Neuronal stem cell (in vitro differentiated cells): ENCODE measurements around the gene CNTN5.

Source experiments
- DNase-seq: peaks from one replicate; pipeline ENCODE4 v3.0.0-alpha.2; 2013; ENCODE audit warnings: low spot score
- H2AFZ ChIP-seq: one replicate; pipeline ENCODE4 v1.6.1; 2013; ENCODE audit warnings: mild to moderate bottlenecking, low read length, inconsistent platforms
- H2AK5ac ChIP-seq: 2 replicates; pipeline ENCODE4 v1.6.1; 2013; ENCODE audit warnings: low read depth, mild to moderate bottlenecking, inconsistent platforms, low read length, moderate library complexity, mixed read lengths
- H2BK120ac ChIP-seq: 2 replicates; pipeline ENCODE4 v1.6.1; 2013; ENCODE audit warnings: low read depth, mild to moderate bottlenecking, inconsistent platforms, low read length, moderate library complexity, mixed read lengths
- H2BK12ac ChIP-seq: one replicate; pipeline ENCODE4 v1.6.1; 2013; ENCODE audit warnings: low read length, inconsistent platforms
- H2BK15ac ChIP-seq: 2 replicates; pipeline ENCODE4 v1.6.1; 2013; ENCODE audit warnings: mild to moderate bottlenecking, low read length, inconsistent platforms, mixed read lengths
- H2BK5ac ChIP-seq: one replicate; pipeline ENCODE4 v1.6.1; 2013; ENCODE audit warnings: inconsistent platforms, mild to moderate bottlenecking, low read length, moderate library complexity
- H3K14ac ChIP-seq: one replicate; pipeline ENCODE4 v1.6.1; 2013; ENCODE audit warnings: low read length, inconsistent platforms
- H3K18ac ChIP-seq: 2 replicates; pipeline ENCODE4 v1.6.1; 2013; ENCODE audit warnings: low read length, inconsistent platforms
- H3K23ac ChIP-seq: 2 replicates; pipeline ENCODE4 v1.6.1; 2013; ENCODE audit warnings: low read depth, mild to moderate bottlenecking, mixed read lengths, low read length, inconsistent platforms; ENCODE audit not compliant: poor library complexity
- H3K27ac ChIP-seq: replicated peaks from 3 replicates; pipeline ENCODE4 v1.5.1; 2013; ENCODE audit warnings: low read length, inconsistent platforms
- H3K27me3 ChIP-seq, 3 experiments: 2 replicates each; pipeline ENCODE4 v1.6.1; 2013; ENCODE audit warnings: low read length in 3 of 3, mild to moderate bottlenecking in 2 of 3, inconsistent platforms in 1 of 3, low read depth in 1 of 3, mixed read lengths in 1 of 3, moderate library complexity in 1 of 3; ENCODE audit not compliant: control insufficient read depth in 3 of 3, insufficient read depth in 3 of 3
- H3K36me3 ChIP-seq, 2 donors: replicated peaks in 1 of 2; 2 replicates each; pipeline ENCODE4 v1.6.1; 2013; ENCODE audit warnings: low read length in 2 of 2; ENCODE audit not compliant: control insufficient read depth in 2 of 2, insufficient read depth in 2 of 2
- H3K4ac ChIP-seq: 2 replicates; pipeline ENCODE4 v1.6.1; 2013; ENCODE audit warnings: inconsistent platforms, mild to moderate bottlenecking, low read length, moderate library complexity
- H3K4me1 ChIP-seq, 2 donors: 1 replicate in 1 of 2; 2 replicates in 1 of 2; pipeline ENCODE4 v1.6.1; 2013; ENCODE audit warnings: low read length in 2 of 2, low read depth in 1 of 2; ENCODE audit not compliant: control insufficient read depth in 2 of 2, insufficient read depth in 1 of 2
- H3K4me2 ChIP-seq: one replicate; pipeline ENCODE4 v1.6.1; 2013; ENCODE audit warnings: mild to moderate bottlenecking, low read length, inconsistent platforms; ENCODE audit not compliant: insufficient read depth, poor library complexity, severe bottlenecking
- H3K4me3 ChIP-seq, 2 donors: 2 replicates each; pipeline ENCODE4 v1.5.1; 2013; ENCODE audit warnings: low read length in 2 of 2, mild to moderate bottlenecking in 2 of 2, inconsistent platforms in 1 of 2, moderate library complexity in 1 of 2
- H3K79me1 ChIP-seq: one replicate; pipeline ENCODE4 v1.6.1; 2013; ENCODE audit warnings: low read depth, mild to moderate bottlenecking, inconsistent platforms, low read length, moderate library complexity
- H3K9ac ChIP-seq: one replicate; pipeline ENCODE4 v1.6.1; 2013; ENCODE audit warnings: mild to moderate bottlenecking, low read depth, low read length, inconsistent platforms; ENCODE audit not compliant: poor library complexity
- H3K9me3 ChIP-seq, 2 donors: replicated peaks in 1 of 2; 2 replicates each; pipeline versions ENCODE3 to v1.6.1; 2013; ENCODE audit warnings: low read length in 2 of 2, mild to moderate bottlenecking in 2 of 2, inconsistent platforms in 1 of 2, low read depth in 1 of 2, mixed read lengths in 1 of 2, moderate library complexity in 1 of 2; ENCODE audit not compliant: control insufficient read depth in 2 of 2, insufficient read depth in 1 of 2
- H4K8ac ChIP-seq: one replicate; pipeline ENCODE4 v1.6.1; 2013; ENCODE audit warnings: low read depth, mild to moderate bottlenecking, inconsistent platforms, low read length, moderate library complexity
- H4K91ac ChIP-seq: one replicate; pipeline ENCODE4 v1.6.1; 2013; ENCODE audit warnings: low read length, low read depth, mild to moderate bottlenecking, inconsistent platforms; ENCODE audit not compliant: poor library complexity
- WGBS, 2 donors: extraction: QIAGEN DNeasy Blood & Tissue Kit; methylation state at CpG; one replicate each; pipeline ENCODE4 v1.1.7; 2013; ENCODE audit warnings: missing lambda C conversion rate in 2 of 2, mixed read lengths in 1 of 2; ENCODE audit not compliant: insufficient read length in 2 of 2, insufficient replicate concordance in 1 of 2; ENCODE audit errors: extremely low coverage in 2 of 2; 5-methylcytosine and 5-hydroxymethylcytosine counted together

CNTN5 gene

DNA sequence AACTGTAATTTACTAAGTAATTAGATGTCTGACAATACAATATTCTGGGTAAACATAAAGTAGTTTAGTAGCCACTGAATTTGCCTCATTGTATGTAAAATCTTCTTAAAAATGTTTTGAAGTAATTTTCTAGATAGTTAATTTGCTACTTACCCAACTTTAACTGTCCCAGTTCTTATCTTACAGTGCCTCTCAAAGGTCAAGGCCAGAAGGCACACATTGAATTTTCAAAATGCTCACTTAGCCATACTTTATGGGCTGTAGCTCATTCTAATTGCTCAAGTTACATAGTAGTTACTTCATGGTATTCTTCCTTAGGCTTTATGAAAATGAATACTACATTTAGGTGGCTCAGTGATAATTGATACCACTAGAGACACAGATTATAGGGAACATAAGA is 666.6 kb downstream of the CNTN5 start:
- no peaks in the 10 kb centered on the region for H3K36me3 ChIP-seq
- no peak overlapping the region for H3K18ac ChIP-seq
- no peak overlapping the region for H2AK5ac ChIP-seq
- H3K79me1 ChIP-seq = no peaks in the 10 kb centered on the region
- H2BK5ac ChIP-seq = no peak overlapping the region
- no peak overlapping the region for H2BK15ac ChIP-seq
- H3K4me3 ChIP-seq = no peak overlapping the region
- H4K8ac ChIP-seq = no peak overlapping the region
- no peak overlapping the region for H3K4me2 ChIP-seq
- H2AFZ ChIP-seq = no peak overlapping the region
- no peaks in the 10 kb centered on the region for H3K9me3 ChIP-seq
- no peak overlapping the region for H3K14ac ChIP-seq
- H3K27me3 ChIP-seq = no peaks in the 10 kb centered on the region
- H3K4me1 ChIP-seq = no peaks in the 10 kb centered on the region
- H2BK12ac ChIP-seq = no peak overlapping the region
- H2BK120ac ChIP-seq = no peak overlapping the region
- no peak for DNase-seq
- H3K9ac ChIP-seq = no peak overlapping the region
- H3K4ac ChIP-seq = no peak overlapping the region
- no peak overlapping the region for H3K27ac ChIP-seq
- H4K91ac ChIP-seq = no peak overlapping the region
- H3K23ac ChIP-seq = no peak overlapping the region

DNA sequence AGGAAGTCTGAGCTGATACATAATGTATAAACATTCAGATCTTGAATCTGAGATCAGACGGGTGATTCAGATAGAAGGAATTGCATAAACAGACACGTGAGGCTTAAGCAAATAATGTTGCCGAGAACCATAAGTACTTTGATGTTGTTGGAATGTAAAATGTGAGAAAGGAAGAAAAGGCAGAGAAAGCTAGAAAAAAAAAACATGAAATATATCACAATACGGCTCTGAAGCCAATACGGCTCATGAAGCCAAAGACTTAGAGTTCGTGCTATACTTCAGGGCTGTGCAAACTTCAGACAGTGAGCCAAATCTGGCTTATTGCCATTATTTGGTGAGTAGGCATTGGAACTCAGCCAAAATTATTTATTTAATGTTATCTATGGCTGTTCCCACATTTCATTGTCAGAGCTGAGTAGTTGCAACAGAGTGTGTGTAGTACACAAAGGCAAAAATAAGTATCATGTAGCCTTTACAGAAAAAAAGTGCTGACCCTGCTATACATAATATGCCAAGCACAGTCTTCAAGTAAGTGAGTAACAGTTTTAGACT is 673.3 kb downstream of the CNTN5 start:
- no peak overlapping the region for H3K4ac ChIP-seq
- H3K23ac ChIP-seq = no peak overlapping the region
- H3K14ac ChIP-seq = no peak overlapping the region
- H3K36me3 ChIP-seq = no peaks in the 10 kb centered on the region
- no peak overlapping the region for H2BK120ac ChIP-seq
- H3K9ac ChIP-seq = no peak overlapping the region
- no peak overlapping the region for H3K4me3 ChIP-seq
- no peak overlapping the region for H3K18ac ChIP-seq
- no peaks in the 10 kb centered on the region for H3K9me3 ChIP-seq
- DNase-seq = no peak
- H2BK15ac ChIP-seq = no peak overlapping the region
- H3K79me1 ChIP-seq = no peaks in the 10 kb centered on the region
- H2AFZ ChIP-seq = no peak overlapping the region
- no peak overlapping the region for H2BK12ac ChIP-seq
- H2BK5ac ChIP-seq = no peak overlapping the region
- no peak overlapping the region for H3K27ac ChIP-seq
- no peak overlapping the region for H3K4me2 ChIP-seq
- no peak overlapping the region for H2AK5ac ChIP-seq
- no peak overlapping the region for H4K91ac ChIP-seq
- WGBS, 2 donors = no CpG with 5 or more reads among the region's 6 CpGs
- no peaks in the 10 kb centered on the region for H3K4me1 ChIP-seq
- H4K8ac ChIP-seq = no peak overlapping the region
- H3K27me3 ChIP-seq = no peaks in the 10 kb centered on the region

DNA sequence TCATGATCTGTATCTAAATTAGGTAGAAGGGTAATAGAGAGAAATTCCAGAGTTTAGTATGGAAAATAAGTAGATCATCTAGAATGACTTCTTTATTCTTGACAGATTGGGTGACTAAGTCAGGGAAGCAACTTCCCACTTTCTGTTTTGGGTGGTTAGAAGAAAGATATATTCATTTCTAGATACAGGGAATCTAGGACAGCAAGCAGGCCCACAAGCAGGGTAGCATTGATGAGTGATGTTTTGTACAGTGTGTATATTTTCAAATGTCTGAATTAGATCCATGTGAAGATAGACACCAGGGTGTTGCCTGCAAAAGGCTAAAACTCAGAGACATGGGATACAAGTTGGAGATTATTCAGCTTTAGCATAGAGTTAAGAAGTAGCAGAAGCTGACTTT is 674.4 kb downstream of the CNTN5 start:
- Histone ChIP-seq H3K9ac (no peak overlapping the region), H3K27ac (no peak overlapping the region), H2BK15ac (no peak overlapping the region), H3K4ac (no peak overlapping the region), H3K18ac (no peak overlapping the region), H3K23ac (no peak overlapping the region), H2AK5ac (no peak overlapping the region), H3K27me3 (no peaks in the 10 kb centered on the region), H2BK5ac (no peak overlapping the region), H3K4me1 (no peaks in the 10 kb centered on the region), H3K9me3 (no peaks in the 10 kb centered on the region), H4K91ac (no peak overlapping the region), H2BK120ac (no peak overlapping the region), H3K14ac (no peak overlapping the region), H3K4me3 (no peak overlapping the region), H3K79me1 (no peaks in the 10 kb centered on the region), H3K4me2 (no peak overlapping the region), H3K36me3 (no peaks in the 10 kb centered on the region), H2BK12ac (no peak overlapping the region), H2AFZ (no peak overlapping the region), H4K8ac (no peak overlapping the region)
- no peak for DNase-seq

DNA sequence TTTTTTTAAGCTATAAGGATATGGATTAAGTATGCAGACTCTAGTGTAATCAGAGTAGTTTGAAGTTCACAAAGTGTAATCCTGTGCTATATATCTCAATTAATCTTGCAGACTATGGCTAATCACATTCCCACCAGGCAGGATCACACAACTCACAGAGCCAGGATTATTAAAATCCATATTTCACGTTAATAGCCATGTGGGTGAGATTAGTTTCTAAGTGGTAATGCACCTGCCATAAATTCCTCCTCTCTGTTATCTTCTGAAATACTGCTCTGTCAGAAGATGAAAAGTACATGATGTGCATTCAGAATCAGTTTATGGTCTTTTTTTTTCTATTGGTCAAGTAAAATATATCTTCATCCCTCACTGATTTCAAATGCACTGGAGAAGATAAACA is 686.1 kb downstream of the CNTN5 start:
- Histone ChIP-seq H3K27me3 (no peaks in the 10 kb centered on the region), H3K4me2 (no peak overlapping the region), H3K14ac (no peak overlapping the region), H2BK15ac (no peak overlapping the region), H2BK5ac (no peak overlapping the region), H2BK120ac (no peak overlapping the region), H3K4me1 (no peaks in the 10 kb centered on the region), H2BK12ac (no peak overlapping the region), H3K9me3 (no peaks in the 10 kb centered on the region), H3K27ac (no peak overlapping the region), H4K8ac (no peak overlapping the region), H3K79me1 (no peaks in the 10 kb centered on the region), H3K36me3 (no peaks in the 10 kb centered on the region), H3K18ac (no peak overlapping the region), H3K4ac (no peak overlapping the region), H3K23ac (no peak overlapping the region), H2AFZ (no peak overlapping the region), H3K4me3 (no peak overlapping the region), H3K9ac (no peak overlapping the region), H4K91ac (no peak overlapping the region), H2AK5ac (no peak overlapping the region)
- WGBS, 2 donors = no CpG with 5 or more reads among the region's 1 CpG
- DNase-seq = no peak
